ENCODE data around the gene KIRREL3.

KIRREL3 gene

DNA sequence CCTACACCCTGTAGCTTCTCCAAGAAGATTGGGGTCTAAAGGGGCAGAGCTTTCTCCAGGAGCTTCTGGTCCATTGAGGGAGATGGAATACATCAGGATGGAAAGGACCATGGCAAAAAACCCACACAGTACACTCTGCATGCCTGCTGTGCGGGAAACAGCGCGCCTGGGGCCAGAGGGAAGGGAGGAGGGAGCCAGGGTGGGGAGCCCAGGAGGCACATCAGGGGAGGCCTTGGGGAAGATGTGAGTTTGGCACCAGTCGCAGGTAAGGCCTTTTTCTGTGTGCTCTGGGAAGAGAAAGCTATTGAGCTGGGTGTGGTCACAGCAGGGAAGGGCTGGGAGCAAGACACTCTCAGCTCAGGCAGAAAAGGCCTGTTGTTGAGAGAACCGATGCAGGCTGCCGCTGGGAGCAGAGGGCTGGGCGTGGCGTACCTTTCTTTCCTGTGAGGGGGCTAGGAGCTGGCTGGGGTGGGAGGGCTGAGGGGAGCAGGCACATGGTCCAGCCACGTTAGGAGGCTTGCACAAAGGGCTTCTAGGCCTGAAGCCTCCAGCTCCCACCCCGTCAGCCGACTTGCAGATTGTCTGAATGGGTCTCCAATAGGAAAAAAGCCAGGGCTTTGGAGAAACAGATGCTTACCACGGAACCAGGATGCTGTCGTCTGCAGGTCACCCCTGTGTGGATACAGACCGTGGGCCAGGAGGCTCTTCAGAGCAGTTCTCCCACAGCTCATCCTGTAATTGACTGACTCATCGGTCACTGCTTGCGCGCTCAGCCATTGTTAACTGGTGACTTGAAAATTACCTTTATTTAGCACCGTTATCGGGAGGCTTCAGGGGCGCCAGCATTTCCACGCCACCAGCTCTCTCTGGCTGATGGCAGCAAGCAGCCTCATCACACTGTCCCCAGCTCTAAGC, 407.8 kb downstream of the KIRREL3 start:
- no peak for DNase-seq

DNA sequence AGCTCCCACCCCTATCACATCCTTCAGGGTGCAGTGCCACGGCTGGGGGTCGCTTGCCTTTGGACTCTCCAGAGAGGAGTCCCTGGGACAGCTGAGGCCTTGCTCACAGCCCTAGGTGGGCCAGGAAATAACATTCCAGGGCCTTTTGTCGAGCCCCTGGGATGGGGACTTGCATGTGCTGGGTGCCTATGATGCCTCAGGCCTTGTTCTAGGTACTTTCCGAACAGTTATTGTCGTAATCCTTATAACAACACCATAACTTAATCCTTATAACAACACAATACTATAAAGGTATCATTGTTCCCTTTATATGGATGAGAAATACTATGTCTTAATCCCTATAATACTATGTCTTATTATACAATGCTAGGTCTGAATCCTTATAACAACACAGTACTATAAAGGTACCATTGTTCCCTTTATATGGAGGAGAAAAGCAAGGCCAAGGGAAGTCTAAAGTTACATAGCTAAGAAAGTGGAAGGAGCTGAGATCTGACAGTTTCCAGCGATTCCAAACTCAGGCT, 408.5 kb downstream of the KIRREL3 start:
- DNase-seq, result no peak

DNA sequence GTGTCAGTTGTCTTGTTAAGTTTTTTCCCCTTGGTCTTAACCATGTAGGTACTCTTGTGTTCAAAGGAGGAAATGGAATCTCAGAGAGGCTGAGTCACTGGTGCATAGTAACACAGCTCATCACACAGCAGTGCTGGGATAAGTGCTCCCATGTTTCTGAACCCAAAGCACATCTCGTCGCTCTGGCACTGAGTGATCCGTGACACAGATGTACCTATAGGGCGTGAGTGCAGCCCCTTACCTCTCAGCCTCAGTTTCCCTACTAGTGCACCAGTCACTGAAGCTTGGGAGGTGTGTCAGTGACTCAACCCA, 411.1 kb downstream of the KIRREL3 start:
- no peak for DNase-seq

DNA sequence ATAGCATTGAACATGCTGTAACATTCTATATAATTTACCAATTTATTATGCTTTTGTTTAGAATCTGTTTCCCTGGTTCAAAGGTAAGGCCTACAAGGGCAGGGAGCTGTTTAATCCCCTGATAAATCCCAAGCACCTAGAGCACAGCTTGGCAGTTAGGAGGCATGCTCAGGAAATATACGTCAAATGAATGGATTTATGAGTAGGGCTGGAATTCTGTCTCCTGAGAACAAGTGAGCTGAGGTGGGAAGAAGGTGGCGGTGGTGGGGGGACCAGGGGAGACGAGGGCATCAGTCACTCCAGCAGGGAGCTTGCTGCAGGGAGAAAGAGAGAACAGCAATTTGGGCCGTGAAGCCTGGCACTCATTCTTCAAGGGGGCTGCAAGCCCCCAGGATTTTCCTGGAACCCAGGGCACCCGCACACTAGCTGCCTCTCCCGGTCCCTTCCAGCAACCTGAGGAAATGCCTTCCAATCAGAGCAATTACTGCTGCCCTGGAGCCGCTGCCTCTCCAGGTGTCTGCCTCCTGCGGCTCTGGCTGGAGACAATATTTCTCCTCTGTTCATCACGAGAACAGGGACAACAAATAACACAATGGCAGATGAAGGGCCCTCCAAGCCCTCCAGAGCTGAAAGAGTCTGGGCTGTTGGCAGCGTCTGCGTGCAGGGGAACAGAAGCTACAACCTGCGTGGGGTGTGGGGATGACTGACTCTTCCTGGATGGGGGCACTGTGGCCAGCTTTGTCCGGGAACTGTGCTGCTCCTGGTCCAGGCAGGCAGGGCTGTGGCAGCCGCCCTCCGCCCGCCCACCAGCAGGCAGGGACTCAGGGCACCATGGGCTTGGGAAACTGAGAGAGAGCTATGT, 411.7 kb downstream of the KIRREL3 start:
- DNase-seq, result no peak

- no peak for DNase-seq
Measured at GRCh38 chr11:126587541-126587940, 413.0 kb downstream of the KIRREL3 start.

DNA sequence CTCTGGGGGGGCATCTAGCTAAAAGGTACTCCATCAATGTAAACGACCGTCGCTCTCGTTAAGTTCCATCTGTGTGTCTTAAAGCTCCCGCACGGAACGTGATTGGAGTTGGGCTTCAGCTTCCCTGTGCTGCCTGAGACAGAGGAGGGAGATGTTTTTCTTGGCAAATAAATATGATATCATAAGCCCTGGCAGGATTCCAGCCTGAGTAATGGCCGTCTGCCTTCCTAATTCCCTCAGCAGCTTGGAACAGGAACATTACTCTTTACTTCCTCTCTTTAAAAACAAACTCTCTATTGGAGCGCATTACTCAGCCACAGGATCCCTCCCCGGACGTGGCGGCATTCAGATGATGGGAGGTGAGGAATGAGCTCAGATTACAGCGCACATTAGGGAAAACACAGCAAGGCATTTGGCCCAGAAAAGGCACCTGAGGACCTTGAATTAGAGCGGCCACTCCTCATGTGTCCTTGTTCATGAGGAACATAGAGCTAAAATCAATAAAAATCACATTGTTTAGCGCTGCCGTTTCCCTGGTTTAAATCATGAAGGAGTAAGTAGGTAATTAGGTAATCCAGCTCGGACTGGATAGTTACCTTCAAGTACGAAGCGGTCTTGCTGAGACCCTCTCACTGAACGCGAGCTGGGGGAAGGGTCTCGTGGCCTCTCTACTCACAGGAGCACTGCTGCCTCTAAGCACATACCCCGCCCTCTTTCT, 414.6 kb downstream of the KIRREL3 start:
- peak; percentile 60 to 64 for DNase-seq

- no peak for DNase-seq
Measured at GRCh38 chr11:126585388-126585773, 415.2 kb downstream of the KIRREL3 start.

GRCh38 chr11:126583594-126584427, 416.8 kb downstream of the KIRREL3 start:
- DNase-seq, result no peak

- no peak for DNase-seq
Measured at GRCh38 chr11:126583101-126583500, 417.5 kb downstream of the KIRREL3 start.

DNA sequence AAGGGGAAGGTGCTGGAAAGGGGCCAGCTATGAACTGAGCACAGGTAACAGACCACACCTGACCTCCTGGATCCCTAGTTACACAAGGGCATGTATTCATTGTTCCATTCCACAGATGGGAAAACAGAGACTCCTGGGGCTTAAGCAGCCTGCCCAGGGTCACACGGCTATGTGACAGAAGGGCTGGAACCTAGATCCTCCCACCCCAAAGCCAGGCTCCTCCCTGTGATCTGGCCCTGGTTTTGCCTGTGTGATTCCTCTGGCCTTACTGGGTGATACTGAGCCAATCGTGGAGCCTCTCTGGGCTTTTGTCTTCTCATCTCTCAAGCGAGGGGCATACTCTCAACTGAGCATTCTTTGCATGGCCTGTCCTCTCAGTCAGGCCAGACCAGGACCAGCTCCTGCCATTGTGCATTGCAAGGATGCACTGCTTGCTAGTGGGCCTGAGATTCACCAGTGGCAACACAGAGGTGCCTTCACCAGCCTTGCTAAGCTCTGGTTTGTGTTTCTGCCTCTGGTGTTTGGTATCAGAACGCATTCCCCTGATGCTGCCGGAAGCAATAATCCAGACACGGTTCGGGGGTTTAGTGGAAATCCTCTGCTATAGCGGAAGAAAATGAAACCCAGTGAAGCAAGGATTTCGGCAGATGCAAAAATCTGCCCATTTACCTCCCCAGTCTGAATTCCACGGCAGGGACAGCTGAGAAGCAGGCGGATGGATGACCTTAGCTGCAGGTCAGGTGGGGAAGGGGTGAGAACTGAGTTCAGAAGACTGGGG, 418.5 kb downstream of the KIRREL3 start:
- no peak for DNase-seq

GRCh38 chr11:126578426-126578825, 422.1 kb downstream of the KIRREL3 start:
- DNase-seq, result no peak

GRCh38 chr11:126578021-126578420, 422.5 kb downstream of the KIRREL3 start:
- no peak for DNase-seq

GRCh38 chr11:126575849-126576248, 424.7 kb downstream of the KIRREL3 start:
- DNase-seq, result no peak

GRCh38 chr11:126573325-126573978, 427.1 kb downstream of the KIRREL3 start:
- DNase-seq, result no peak

DNA sequence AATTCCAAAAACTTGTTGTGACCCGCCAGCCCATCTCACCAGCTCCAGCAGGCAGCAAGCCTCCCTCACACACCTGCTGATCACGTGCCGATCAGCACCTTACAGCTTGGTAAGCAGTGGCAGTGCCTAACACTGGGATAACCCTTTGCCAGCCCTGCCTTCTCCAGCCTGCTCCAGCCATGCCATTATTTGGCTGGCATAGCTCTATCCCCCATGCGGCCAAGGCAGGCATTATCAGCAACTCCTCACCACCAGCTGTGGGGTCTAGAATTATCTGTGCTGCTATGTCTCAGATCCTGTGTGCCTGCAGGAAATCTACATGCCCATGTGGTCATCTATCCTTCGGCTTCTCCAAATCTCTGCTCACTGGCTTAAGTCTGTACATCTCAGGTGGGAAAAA, 430.1 kb downstream of the KIRREL3 start:
- DNase-seq, result no peak

DNA sequence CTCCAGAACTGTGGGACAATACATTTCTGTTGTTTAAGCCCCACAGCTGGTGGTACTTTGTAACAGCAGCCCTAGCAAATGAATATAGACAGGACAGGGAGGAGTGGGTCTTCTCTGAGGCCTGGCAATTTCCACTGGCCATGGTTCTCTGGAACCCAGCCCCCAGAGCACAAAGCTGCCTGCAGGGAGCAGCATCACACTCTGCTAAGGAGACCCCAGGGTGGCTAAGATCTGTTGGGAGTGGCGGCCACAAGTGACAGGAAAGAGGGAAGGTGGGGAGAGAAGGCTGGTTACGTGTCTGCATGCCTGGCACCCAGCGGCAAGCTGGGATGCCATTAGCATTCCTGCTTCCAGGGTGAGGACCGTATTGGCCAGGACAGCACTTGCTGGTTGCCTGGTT, 433.2 kb downstream of the KIRREL3 start:
- no peak for DNase-seq

GRCh38 chr11:126564566-126564965, 436.0 kb downstream of the KIRREL3 start:
- DNase-seq, result no peak

- DNase-seq, result peak; percentile 21 to 60
Measured at GRCh38 chr11:126561327-126561893, 439.2 kb downstream of the KIRREL3 start.

DNA sequence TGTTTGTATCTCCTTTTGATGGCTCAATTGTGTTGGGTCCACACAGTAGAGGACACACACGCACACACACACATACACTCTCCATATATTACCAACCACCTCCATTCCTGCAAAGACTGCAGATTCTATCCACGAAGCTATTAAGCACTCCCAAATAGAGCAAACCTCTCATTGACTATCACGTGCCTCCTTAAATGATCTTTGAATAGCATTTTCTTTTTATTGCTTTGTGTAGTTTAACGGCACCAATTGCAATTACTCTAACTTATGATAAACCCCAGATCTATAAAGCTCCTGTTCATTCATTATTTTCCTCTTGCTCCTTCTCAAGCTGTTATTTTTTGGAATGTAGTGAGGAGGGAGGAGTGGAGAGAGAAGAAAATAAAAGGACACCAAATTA, 440.3 kb downstream of the KIRREL3 start:
- DNase-seq, result no peak
